Lung (tissue), 12 donors: ENCODE results near the gene CNKSR3. TPM values are rescaled to one million over a fixed set of nuclear protein-coding genes. Genes with fewer than 3 reads are reported as not detected.

Experiments
- ATAC-seq: fragments of 200-7000 bp; cut with Tn5 transposase; one replicate; pipeline ENCODE4 v1.9.1; 2020; ENCODE audit warnings: moderate number of reproducible peaks; ENCODE audit not compliant: insufficient read depth, low FRiP score
- DNase-seq, 3 donors: peaks; one replicate each; pipeline ENCODE4 v3.0.0-alpha.2; 2013 to 2017
- H3K27ac ChIP-seq, 2 donors: one replicate each; pipeline ENCODE4 v1.5.1; 2013; ENCODE audit warnings: mild to moderate bottlenecking in 2 of 2, moderate library complexity in 2 of 2, control low read depth in 1 of 2, inconsistent platforms in 1 of 2, low read depth in 1 of 2, low read length in 1 of 2
- H3K27me3 ChIP-seq, 3 donors: one replicate each; pipeline ENCODE4 v1.5.1; 2013; ENCODE audit warnings: low read length in 2 of 3; ENCODE audit not compliant: control insufficient read depth in 3 of 3, insufficient read depth in 3 of 3
- H3K36me3 ChIP-seq, 4 donors: one replicate each; pipeline ENCODE4 v1.5.1; 2013; ENCODE audit warnings: low read length in 4 of 4, mild to moderate bottlenecking in 1 of 4, moderate library complexity in 1 of 4; ENCODE audit not compliant: control insufficient read depth in 4 of 4, insufficient read depth in 4 of 4
- H3K4me1 ChIP-seq, 5 donors: one replicate each; pipeline ENCODE4 v1.5.1; 2013; ENCODE audit warnings: low read length in 5 of 5, mild to moderate bottlenecking in 2 of 5, moderate library complexity in 1 of 5; ENCODE audit not compliant: control insufficient read depth in 5 of 5, insufficient read depth in 5 of 5
- H3K4me3 ChIP-seq: one replicate; pipeline ENCODE4 v1.5.1; 2013; ENCODE audit warnings: mild to moderate bottlenecking, control low read depth, moderate library complexity
- H3K9ac ChIP-seq, 2 donors: one replicate each; pipeline ENCODE4 v1.5.1; 2013; ENCODE audit warnings: low read length in 2 of 2, control low read depth in 1 of 2; ENCODE audit not compliant: insufficient read depth in 1 of 2
- H3K9me3 ChIP-seq, 4 donors: one replicate each; pipeline ENCODE4 v1.5.1; 2013; ENCODE audit warnings: low read length in 3 of 4, mild to moderate bottlenecking in 1 of 4, moderate library complexity in 1 of 4; ENCODE audit not compliant: control insufficient read depth in 4 of 4, insufficient read depth in 3 of 4
- CTCF ChIP-seq: IDR thresholded peaks from 2 replicates; pipeline ENCODE4 v1.5.1; 2012; ENCODE audit warnings: mild to moderate bottlenecking; ENCODE audit errors: control extremely low read depth, extremely low read depth
- WGBS, 2 donors: extraction: QIAGEN DNeasy Blood & Tissue Kit; methylation state at CpG; one replicate each; pipeline ENCODE4 v1.1.7; 2013; 5-methylcytosine and 5-hydroxymethylcytosine counted together
- polyA plus RNA-seq, 2 donors: library from polyadenylated mRNA; stranded (reverse); fragments of 200-250 nt; gene quantifications; one replicate each; pipeline ENCODE4 v1.2.1, GENCODE V29; 2013
- total RNA-seq, 2 donors: library from RNA; depleted of rRNA in 1 of 2; stranded (reverse); fragments of >200 nt in 1 of 2; gene quantifications; one replicate each; pipeline ENCODE4 v1.2.1, GENCODE V29; 2014 to 2021
- donor health status: control.
- donor health status: control.
- donor health status: Bipolar disorder and iron deficiency.
- donor health status: healthy.
- donor health status: DM: yes; HTN: yes; CAD: no.

The CNKSR3 gene
- total and polyA plus RNA-seq, 4 donors, result 3.5 to 23.9 (median 13.7) TPM

- H3K4me3 ChIP-seq, result no peak overlapping the region
- no peak overlapping the region for H3K27ac ChIP-seq
- no peak overlapping the region for H3K9ac ChIP-seq
- DNase-seq, result no peak
- TF ChIP-seq CTCF, result no peak
- WGBS, 2 donors, result 61 to 77% methylated on average over 5 of the region's 5 CpGs
- no peak for ATAC-seq
- H3K36me3 ChIP-seq, result no peaks in the 10 kb centered on the region
- no peaks in the 10 kb centered on the region for H3K27me3 ChIP-seq
- H3K4me1 ChIP-seq, result peaks cover 0 to 31% (median 0%) of the 10 kb centered on the region in 5 donors
- H3K9me3 ChIP-seq, result no peaks in the 10 kb centered on the region
Measured at GRCh38 chr6:154367336-154367735, 143.1 kb downstream of the CNKSR3 start.

- Histone ChIP-seq H3K4me1 (peaks cover 0 to 15% (median 0%) of the 10 kb centered on the region in 5 donors), H3K27ac (no peak overlapping the region), H3K9ac (peak overlapping the region in 1 of 2 donors; percentile 46), H3K36me3 (no peaks in the 10 kb centered on the region), H3K4me3 (no peak overlapping the region), H3K27me3 (no peaks in the 10 kb centered on the region), H3K9me3 (no peaks in the 10 kb centered on the region)
- DNase-seq (no peak), ATAC-seq (no peak)
- no peak for TF ChIP-seq CTCF
- WGBS, 2 donors, result 80 to 84% methylated on average over 4 of the region's 4 CpGs
Measured at GRCh38 chr6:154363821-154364220, 146.7 kb downstream of the CNKSR3 start.

GRCh38 chr6:154361476-154361875 lies 149.0 kb downstream of the CNKSR3 start:
- DNase-seq (no peak), ATAC-seq (no peak)
- Histone ChIP-seq H3K27me3 (no peaks in the 10 kb centered on the region), H3K27ac (no peak overlapping the region), H3K9ac (no peak overlapping the region), H3K9me3 (no peaks in the 10 kb centered on the region), H3K4me1 (peaks cover 0 to 15% (median 0%) of the 10 kb centered on the region in 5 donors), H3K36me3 (no peaks in the 10 kb centered on the region), H3K4me3 (no peak overlapping the region)
- 91 to 94% methylated on average over 5 of the region's 5 CpGs for WGBS, 2 donors
- TF ChIP-seq CTCF, result no peak

- Histone ChIP-seq H3K9me3 (no peaks in the 10 kb centered on the region), H3K4me3 (no peak overlapping the region), H3K9ac (no peak overlapping the region), H3K27ac (no peak overlapping the region), H3K4me1 (peaks cover 0 to 15% (median 0%) of the 10 kb centered on the region in 5 donors), H3K36me3 (no peaks in the 10 kb centered on the region), H3K27me3 (no peaks in the 10 kb centered on the region)
- TF ChIP-seq CTCF, result no peak
- ATAC-seq, result no peak
- 76 to 87% methylated on average over 3 of the region's 3 CpGs for WGBS, 2 donors
- DNase-seq, result no peak
Measured at GRCh38 chr6:154360476-154360875, 150.0 kb downstream of the CNKSR3 start.
